GM06990 (cell line): ENCODE data around the gene MXD3.
A peak's percentile ranks its signal among the peaks of the same experiment; 100 is the strongest.

Experiments used
- DNase-seq: peaks from one replicate; pipeline ENCODE4 v3.0.0-alpha.2; 2011; ENCODE audit not compliant: insufficient read length; ENCODE audit errors: extremely low read depth
- H3K27me3 ChIP-seq: replicated peaks from 2 replicates; pipeline ENCODE4 v1.6.0; 2011; ENCODE audit warnings: low read length; ENCODE audit not compliant: control insufficient read depth, insufficient read depth
- H3K36me3 ChIP-seq: 2 replicates; pipeline ENCODE4 v1.5.1; 2011; ENCODE audit warnings: low read length; ENCODE audit not compliant: control insufficient read depth, insufficient read depth
- H3K4me3 ChIP-seq: replicated peaks from 2 replicates; pipeline ENCODE4 v1.5.1; 2011; ENCODE audit warnings: low read depth, mild to moderate bottlenecking, control low read depth, low read length
- TF ChIP-seq, protein P1 (sequence below): IDR thresholded peaks from 2 replicates; pipeline ENCODE4 v1.5.1; 2011; ENCODE audit warnings: low read length, control low read depth, mild to moderate bottlenecking, inconsistent platforms; ENCODE audit not compliant: insufficient read depth, poor library complexity, severe bottlenecking

Gene MXD3

DNA sequence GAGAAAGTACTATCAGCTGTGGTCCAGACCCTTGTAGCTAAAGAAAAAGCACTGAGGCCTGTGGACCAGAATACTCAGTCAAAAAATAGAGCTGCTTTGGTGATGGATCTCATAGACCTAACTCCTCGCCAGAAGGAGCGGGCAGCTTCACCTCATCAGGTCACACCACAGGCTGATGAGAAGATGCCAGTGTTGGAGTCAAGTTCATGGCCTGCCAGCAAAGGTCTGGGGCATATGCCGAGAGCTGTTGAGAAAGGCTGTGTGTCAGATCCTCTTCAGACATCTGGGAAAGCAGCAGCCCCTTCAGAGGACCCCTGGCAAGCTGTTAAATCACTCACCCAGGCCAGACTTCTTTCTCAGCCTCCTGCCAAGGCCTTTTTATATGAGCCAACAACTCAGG lies 17.1 kb downstream of the MXD3 start:
- Histone ChIP-seq H3K27me3 (no peaks in the 10 kb centered on the region), H3K36me3 (peaks cover 38% of the 10 kb centered on the region), H3K4me3 (no peak overlapping the region)
- DNase-seq, result no peak
- TF ChIP-seq, protein P1, sequence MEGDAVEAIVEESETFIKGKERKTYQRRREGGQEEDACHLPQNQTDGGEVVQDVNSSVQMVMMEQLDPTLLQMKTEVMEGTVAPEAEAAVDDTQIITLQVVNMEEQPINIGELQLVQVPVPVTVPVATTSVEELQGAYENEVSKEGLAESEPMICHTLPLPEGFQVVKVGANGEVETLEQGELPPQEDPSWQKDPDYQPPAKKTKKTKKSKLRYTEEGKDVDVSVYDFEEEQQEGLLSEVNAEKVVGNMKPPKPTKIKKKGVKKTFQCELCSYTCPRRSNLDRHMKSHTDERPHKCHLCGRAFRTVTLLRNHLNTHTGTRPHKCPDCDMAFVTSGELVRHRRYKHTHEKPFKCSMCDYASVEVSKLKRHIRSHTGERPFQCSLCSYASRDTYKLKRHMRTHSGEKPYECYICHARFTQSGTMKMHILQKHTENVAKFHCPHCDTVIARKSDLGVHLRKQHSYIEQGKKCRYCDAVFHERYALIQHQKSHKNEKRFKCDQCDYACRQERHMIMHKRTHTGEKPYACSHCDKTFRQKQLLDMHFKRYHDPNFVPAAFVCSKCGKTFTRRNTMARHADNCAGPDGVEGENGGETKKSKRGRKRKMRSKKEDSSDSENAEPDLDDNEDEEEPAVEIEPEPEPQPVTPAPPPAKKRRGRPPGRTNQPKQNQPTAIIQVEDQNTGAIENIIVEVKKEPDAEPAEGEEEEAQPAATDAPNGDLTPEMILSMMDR, result no peak

DNA sequence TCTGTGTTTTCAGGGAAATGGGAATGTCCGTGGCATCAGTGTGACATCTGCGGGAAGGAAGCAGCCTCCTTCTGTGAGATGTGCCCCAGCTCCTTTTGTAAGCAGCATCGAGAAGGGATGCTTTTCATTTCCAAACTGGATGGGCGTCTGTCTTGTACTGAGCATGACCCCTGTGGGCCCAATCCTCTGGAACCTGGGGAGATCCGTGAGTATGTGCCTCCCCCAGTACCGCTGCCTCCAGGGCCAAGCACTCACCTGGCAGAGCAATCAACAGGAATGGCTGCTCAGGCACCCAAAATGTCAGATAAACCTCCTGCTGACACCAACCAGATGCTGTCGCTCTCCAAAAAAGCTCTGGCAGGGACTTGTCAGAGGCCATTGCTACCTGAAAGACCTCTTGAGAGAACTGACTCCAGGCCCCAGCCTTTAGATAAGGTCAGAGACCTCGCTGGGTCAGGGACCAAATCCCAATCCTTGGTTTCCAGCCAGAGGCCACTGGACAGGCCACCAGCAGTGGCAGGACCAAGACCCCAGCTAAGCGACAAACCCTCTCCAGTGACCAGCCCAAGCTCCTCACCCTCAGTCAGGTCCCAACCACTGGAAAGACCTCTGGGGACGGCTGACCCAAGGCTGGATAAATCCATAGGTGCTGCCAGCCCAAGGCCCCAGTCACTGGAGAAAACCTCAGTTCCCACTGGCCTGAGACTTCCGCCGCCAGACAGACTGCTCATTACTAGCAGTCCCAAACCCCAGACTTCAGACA lies 17.7 kb downstream of the MXD3 start:
- TF ChIP-seq, protein P1, result no peak
- no peak for DNase-seq
- Histone ChIP-seq H3K36me3 (peaks cover 38% of the 10 kb centered on the region), H3K4me3 (no peak overlapping the region), H3K27me3 (no peaks in the 10 kb centered on the region)

DNA sequence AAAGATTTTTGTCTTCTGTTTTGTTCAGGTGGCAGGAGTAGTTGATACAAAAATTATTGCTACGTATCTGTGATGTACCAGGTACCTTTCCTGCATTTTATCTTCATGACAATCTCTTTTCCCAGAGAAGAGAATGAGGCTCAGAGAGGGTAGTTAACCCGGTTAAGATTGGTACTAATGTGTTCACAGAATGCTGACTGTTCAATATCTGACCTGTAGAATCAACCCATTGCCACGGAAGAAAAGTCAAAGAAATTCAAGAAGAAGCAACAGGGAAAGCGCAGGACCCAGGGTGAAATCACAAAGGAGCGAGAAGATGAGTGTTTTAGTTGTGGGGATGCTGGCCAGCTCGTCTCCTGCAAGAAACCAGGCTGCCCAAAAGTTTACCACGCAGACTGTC lies 20.0 kb downstream of the MXD3 start:
- TF ChIP-seq, protein P1, result no peak
- Histone ChIP-seq H3K36me3 (peaks cover 38% of the 10 kb centered on the region), H3K27me3 (no peaks in the 10 kb centered on the region)

DNA sequence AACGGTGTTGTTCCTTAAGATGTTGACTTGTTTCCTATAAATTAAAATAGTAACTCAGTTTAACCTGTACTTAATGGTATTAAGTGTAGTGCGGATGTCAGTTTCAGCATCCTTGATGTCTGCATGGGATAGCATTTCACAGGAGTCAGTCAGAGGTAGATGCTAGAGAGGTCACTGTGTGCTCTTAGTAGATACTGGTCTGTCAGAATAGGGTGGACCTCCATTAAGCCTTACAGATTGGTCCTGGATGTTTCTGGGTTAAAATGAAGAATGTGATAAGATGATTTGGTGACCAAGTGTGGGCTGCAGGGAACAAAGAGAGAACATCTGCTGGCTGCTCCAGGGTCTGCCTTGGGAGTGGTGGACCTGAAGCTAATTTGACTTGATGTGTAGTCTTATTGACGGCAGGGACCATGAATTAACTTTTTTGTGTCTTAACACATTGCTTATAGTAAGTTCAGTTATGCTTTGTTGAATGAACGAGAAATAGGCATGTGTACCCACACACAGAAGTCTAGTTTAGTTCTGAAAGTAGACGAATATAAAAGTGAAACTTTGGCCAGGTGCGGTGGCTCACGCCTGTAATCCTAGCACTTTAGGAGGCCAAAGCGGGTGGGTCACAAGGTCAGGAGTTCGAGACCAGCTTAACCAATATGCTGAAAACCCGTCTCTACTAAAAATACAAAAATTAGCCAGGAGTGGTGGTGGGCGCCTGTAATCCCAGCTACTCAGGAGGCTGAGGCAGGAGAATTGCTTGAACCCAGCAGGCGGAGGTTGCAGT lies 20.7 kb downstream of the MXD3 start:
- TF ChIP-seq, protein P1, result no peak
- H3K27me3 ChIP-seq, result no peaks in the 10 kb centered on the region
- H3K36me3 ChIP-seq, result peaks cover 33% of the 10 kb centered on the region
- peak; percentile 67 for DNase-seq
- H3K4me3 ChIP-seq, result no peak overlapping the region

More for the DNA sequence above, 20.0 kb downstream of the MXD3 start:
- no peak overlapping the region for H3K4me3 ChIP-seq
- no peak for DNase-seq

DNA sequence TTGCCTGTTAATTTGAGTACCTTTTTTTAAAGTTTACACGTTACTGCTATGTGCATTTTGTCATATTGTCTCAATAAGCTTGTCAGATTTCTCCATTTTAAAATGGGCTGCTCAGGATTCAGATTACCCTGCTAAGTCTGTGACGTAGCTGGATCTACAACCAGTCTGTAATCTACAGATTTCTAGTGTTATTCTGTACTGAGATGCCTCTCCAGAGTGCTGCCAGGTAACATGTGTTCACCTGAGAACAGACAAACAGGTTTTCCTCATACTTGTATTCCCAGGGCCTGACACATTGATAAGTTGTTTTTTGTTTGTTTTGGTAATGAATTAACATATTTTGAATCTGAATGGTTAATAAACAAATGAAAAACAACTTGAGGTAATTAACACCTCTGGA lies 23.5 kb downstream of the MXD3 start:
- peaks cover 19% of the 10 kb centered on the region for H3K36me3 ChIP-seq
- no peak for DNase-seq
- H3K4me3 ChIP-seq, result no peak overlapping the region
- TF ChIP-seq, protein P1, result no peak
- no peaks in the 10 kb centered on the region for H3K27me3 ChIP-seq
